GM11168 (cell line): ENCODE data around the gene PRDM5.

Experiments
- in situ Hi-C: fragments of 300-500 bp; cut with MboI; formaldehyde crosslinking; loops from one replicate; pipeline ENCODE4 v1.12.0; 2022; ENCODE audit warnings: low sequenced_read_pairs; ENCODE audit not compliant: unreplicated experiment

Gene PRDM5

DNA sequence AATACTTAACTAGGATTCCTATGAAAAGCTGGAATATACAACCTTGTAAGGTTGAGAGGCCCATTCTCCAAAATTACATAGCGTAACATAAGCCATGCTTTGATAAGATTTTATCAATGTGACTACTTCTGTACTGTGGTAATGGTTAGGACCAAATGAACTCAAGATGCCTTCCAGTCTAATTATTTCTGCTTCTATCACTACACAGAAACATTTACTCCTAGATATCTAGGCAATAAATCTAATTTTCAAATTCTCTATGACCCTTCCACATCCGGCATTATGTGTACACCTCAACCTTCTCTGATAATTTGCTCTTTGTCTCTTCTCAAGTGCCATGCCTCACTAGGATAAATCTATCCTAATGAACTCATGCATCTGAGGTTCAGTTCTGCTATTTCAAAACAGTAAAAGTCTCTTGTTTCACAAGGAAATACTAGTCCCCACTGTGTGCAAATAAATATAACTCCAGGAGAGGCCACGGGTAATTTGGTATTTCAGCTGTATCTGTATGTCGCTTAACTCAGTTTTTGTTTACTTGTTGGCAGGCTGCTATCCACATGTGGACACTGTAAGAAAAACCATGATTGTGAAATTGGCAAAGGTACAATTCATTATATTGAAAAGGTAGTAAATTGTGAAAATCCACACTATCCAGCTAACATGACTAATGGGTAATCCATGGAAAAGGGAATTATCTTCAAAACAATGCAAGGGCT is 93.3 kb downstream of the PRDM5 start:
- in situ Hi-C loops = no loop called here

DNA sequence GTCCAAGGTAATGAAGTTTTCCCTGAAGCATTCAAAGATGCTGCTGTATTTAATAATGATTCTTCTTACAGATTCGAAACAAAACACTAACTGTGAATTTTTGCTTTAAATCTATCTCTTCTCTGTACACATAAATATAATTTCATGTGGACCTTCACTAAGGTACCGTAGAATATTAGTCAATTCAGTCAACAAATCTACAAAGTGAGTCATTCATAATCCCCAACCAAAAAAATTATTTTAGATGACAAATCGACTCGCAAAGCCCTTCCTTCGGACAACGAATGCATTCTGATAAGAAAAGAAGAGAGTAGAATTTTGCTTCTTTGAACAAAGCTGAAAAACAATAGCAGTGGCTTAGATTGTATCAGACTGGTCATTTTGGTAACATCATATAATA is 95.7 kb downstream of the PRDM5 start:
- in situ Hi-C loops = no loop called here

DNA sequence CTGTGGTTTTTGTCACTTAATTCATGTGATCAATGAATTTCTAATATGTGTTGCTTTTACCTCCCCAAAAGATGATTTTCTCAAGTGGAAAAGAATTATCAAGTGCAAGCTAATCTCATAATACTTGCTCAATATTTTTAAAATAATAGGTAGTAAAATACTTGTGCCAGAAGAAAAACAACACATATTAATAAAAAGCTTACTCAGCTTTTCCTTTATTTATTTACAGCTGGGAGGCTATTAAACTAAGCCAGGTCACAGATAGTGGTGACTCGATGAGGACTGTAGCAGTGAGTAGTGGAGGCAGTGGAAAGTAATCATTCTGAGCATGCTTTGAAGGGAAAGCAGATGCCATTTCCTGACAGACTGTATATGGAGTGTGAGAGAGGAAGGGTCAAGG is 96.1 kb downstream of the PRDM5 start:
- in situ Hi-C loops = no loop called here

DNA sequence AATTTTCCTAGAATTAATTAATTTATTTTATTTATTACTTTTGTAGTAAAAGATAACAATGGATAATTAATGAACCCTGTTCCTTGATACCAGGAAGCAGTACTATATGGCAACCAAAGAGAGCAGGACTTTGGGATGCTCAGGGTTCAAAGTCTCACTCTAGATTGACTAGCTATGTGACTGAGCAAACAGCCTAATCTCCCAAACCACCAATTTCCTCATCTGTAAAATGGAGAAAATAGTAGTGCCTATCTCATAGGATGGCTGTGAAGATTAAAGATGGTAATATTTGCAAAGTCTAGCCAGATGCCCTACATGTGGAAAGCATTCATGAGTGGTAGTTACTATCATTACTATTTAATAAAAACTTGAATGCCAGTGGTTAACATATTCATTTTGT is 97.6 kb downstream of the PRDM5 start:
- in situ Hi-C loops = no loop called here

DNA sequence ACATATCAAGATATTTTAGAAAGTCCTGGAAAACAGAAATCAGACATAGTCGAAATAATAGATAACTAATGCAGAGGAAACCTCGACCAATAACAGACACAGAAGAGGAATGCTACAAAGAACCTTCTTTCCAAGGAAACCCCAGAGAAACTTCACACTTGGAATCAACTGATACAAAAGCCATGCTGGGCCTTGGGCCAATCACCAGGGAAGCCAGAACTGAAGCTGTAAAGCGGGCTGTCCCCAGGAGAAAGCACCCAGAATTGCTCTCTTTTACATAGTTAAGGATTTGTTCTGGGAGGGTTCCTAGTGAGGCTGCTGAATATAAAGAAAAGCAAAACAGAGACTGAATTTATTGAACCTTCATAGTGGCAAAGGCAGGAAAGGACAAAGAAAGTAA is 100.5 kb downstream of the PRDM5 start:
- in situ Hi-C loops = no loop called here

DNA sequence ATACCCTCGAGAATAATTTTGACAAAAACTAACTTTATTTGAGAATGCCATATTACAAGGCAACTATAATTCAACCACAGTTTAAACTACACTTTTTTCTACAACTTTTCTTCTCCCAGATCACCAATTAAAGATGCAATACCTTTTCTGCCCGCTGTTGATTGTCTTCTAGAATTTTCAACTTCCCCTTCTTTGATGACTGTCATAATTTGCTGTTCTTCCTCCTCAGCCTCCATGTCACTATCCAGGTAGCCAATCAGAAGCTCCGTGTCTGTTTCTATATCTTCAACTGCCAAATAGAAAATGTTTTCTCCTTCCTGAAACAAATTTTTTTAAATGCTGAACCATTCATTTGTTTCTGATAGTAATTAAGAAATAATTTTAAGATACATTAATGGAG is 101.5 kb downstream of the PRDM5 start:
- in situ Hi-C loops = no loop called here

DNA sequence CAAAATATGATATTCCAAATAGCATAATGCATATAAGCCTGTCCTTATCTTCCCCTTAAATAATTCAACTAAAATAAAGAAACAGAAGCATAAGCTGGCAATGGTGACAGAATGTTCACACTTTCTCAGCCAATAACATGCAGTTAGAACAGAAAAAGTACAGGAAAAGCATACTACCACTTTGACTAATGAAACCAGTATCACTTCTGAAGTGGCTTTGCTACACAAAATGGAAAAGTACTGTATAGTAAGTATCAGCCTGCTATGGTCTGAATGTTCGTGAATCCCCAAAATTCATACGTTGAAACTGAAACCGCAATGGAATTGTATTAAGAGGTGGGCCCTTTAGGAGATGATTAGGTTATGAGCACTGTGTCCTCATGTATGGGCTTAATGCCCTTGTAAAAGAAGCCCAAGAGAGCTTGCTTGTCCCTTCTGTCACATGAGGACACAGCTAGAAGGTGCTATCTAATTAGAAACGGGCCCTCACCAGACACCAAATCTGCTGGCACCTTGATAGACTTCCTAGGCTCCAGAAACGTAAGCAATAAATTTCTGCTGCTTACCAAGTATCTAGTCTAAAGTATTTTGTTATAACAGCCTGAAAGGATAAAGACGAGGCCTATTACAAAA is 102.6 kb downstream of the PRDM5 start:
- in situ Hi-C loops = no loop called here

DNA sequence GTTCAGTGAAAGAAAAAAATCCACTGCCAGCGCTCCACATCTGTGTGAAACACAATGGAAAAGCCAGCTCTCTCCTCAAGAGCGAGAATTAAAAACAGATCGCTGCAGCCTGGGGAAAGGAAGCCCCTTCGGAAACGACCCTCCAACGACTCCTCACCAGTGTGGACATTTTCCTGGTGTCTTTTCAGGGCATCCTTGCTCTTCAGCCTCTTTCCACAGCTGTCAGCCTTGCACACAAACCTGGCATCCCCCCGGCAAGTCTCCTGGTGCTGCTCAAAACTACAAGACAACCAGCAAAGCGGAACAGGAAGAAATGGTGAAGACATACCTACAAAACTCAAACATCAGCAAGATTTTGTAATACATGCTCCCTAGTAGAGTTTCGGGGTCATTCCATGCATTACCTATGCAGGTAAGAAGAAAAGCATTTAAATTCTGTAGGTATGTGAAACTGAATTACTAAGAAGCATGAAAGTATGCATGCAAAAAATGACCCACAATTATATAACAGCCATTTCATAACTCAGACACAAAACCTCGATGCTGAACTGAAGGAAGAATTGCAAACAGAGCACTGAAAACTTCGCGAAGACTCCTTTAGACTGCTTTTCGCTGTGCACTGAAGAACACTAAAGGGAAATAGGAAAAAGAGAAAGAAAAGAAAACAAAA is 106.1 kb downstream of the PRDM5 start:
- in situ Hi-C loops = no loop called here

DNA sequence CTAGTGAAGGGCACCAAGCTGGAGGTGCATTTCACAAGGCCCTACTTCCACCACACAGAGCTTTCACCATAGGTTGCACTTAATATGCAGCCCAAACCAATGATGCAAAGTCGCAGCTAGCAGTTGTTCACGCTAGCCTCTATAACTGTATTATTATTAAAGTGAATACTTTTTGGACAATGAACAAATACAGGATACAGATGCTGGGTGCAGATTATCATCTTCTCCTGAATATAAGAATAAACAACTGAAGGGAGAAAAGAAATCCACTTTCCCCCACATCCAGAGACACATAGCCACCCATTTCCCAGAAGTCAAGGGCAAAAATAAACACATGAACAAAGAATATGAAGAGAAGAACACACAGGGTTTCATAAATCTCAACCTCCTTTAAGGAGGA is 107.2 kb downstream of the PRDM5 start:
- in situ Hi-C loops = no loop called here

DNA sequence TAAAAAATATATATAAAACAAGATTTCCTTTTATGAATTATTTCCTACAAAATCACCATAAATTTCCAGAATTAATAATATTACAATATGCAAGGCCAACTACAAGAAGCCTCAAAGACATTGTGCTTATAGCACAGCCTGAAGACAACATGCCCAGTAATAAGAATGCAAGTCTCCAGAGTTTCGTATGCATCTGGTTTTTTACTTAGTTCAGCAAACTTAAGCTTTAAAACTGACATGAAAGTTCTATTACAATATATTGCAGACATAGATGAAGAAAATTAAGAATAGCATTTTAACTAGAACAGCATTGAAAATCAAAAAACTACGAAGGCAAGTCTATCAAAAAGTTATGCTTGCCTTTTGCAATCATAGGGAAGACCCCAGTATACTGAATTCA is 107.6 kb downstream of the PRDM5 start:
- in situ Hi-C loops = no loop called here

DNA sequence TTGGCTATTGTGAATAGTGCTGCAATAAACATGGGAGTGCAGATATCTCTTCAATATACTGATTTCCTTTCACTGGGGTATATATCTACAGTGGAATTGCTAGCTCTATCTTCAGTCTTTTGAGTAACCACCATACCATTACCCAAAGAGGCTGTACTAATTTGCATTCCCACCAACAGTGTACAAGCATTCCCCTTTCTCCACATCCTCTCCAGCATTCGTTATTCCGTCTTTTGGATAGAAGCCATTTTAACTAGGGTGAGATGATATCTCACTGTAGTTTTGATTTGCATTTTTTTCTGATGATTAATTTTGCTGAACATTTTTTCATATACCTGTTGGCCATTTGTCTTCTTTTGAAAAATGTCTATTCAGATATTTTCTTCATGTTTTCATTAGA is 110.3 kb downstream of the PRDM5 start:
- in situ Hi-C loops = no loop called here

DNA sequence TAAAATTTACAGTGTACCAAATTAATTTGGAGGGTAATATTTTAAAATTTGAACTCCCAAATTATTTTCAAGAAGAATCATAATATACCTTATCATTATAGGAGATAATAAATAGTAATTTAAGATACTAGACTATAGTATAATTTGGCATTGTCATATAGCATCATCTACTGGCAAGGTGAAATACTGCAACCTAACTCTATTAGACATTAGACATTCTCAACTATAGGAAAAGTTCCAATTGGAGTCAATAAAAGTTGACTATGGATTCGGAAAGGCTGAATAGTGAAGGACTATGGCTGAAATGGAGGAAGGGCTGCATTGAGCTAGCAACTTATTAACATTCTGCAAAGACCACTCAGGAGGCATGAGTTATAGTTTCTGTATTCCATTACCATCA is 113.0 kb downstream of the PRDM5 start:
- in situ Hi-C loops = no loop called here

DNA sequence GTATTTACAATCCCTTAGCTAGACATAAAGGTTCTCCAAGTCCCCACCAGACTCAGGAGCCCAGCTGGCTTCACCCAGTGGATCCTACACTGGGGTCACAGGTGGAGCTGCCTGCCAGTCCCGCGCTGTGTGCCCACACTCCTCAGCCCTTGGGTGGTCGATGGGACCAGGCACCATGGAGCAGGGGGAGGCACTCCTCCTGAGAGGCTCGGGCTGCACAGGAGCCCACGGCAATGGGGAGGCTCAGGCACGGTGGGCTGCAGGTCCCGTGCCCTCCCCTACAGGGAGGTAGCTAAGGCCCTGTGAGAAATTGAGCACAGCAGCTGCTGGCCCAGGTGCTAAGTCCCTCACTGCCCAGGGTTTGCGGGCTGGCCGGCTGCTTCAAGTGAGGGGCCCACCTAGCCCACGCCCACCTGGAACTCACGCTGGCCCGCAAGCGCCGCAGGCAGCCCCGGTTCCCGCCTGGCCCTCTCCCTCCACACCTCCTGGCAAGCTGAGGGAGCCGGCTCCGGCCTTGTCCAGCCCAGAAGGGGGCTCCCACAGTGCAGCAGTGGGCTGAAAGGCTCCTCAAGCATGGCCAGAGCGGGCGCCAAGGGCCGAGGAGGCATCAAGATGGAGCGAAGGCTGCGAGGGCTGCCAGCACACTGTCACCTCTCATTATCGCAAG is 113.9 kb downstream of the PRDM5 start:
- in situ Hi-C loops = no loop called here

DNA sequence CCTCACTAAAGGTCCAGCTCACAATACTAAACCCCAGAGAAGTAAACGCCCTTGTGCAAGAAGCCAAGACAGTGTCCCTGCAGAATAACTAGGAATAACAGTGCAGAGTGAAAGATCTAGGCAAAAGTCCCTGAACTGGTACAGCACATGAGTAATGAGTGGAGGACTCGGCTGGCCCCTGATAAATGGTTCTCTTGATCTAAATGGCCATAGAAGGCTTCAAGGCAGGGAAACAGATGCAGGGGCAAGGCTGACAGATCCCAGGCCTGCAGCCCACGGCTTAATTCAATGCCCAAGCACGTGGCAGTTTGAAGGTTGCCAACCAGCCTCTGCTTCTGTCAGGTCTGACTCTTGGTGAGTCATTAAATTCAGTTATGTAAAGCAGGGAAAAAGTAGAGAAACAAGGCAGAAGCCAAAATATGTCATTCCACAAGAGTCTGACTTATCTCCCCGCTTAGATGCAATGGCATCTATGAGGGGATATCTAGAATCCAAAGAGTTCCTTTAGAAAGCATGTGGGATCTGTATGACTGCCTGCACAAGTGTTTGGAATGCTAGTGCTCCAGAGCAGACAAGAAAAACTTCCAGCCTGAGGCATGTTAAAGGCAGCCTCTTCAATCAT is 121.3 kb downstream of the PRDM5 start:
- in situ Hi-C loops = loop anchor here (5.0 kb wide), 1 partner anchor 74 kb away; no protein-coding TSS in a partner anchor

DNA sequence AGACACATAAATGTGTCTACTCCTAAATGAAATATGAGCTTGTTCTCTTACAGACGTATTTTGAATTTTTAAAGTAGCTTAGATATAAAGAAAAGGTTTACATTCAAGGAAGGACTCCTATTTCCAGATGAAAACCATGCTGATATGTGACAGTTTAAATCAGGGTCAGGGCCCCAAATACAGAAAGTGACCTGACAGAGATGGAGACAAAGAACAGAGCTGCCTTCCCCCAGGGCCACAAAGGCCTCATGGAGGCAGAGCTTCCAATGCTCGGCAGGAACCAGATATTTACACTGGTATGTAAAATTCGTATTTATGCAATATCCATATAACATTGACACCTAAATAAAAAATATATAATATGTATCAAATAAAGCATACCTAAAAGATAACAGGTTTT is 124.0 kb downstream of the PRDM5 start:
- in situ Hi-C loops = no loop called here

DNA sequence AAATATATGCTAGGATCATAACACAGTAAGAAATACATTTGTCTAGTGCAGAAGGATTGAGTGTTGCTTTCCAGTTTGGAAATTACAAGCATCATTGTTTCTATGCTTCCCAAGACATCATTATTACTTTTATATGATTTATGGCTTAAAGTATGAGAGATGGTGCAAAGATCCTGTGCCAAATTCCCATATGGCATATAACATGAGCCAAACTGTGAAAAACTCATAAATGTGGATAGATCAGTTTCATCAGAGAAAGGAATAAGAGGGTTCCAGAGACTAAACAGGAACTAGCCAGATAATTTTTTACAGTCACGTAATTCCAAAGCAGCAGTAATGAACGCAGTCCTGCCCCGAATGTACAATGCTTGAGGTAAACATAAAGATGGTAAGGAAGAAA is 126.3 kb downstream of the PRDM5 start:
- in situ Hi-C loops = no loop called here

DNA sequence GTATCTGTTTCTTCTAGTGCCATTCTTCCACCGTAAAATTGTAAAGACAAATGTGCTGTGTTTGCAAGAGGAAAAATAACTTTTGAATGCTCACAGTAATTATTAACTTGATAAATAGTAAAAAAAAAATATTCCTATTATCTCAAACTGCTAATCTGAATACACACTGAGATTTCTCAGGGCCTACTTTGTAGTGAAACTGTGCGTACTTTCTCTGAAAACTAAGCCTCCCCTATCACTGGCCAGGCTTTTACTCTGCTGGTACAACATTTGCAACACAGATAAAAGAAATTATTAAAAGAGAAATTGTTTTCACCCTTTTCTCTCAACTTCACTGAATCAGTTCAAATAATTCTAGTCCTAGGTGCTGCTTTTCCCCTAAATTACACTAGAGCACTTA is 137.3 kb downstream of the PRDM5 start:
- in situ Hi-C loops = no loop called here

DNA sequence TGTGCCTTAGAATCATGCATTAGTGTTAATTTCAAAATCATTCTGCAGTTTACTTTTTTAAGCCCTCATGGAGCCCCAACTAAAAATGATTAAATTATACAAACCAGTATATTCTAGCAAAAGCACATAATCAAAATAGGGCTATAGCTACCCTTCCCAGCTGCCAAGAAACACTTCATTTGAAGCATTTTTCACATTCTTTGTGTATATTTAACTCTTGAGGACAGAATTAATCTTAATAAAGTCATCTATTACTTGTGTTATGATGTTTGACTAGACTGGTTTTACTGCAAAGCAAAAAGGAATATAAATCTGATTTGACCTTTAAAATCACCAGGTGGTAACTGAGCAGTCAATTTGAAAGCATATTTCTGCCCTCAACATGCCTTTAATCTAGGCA is 145.1 kb downstream of the PRDM5 start:
- in situ Hi-C loops = no loop called here

DNA sequence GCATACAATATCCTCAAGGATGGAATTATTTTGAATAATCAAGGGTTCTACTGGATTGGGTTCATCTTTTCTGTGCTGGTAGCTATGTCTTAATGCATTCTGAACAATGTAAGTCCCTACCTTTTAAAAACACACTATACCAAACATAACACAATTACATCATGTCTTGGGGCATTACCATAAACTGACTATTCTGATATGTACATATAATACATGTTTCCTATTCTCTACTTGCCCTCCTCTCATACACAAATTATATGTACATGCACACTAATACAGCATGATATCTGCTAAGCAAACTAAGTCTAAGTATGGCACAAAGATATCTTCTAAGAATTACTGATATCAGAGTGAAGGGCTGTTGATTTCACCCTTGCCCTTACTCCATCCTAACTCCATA is 147.1 kb downstream of the PRDM5 start:
- in situ Hi-C loops = no loop called here

DNA sequence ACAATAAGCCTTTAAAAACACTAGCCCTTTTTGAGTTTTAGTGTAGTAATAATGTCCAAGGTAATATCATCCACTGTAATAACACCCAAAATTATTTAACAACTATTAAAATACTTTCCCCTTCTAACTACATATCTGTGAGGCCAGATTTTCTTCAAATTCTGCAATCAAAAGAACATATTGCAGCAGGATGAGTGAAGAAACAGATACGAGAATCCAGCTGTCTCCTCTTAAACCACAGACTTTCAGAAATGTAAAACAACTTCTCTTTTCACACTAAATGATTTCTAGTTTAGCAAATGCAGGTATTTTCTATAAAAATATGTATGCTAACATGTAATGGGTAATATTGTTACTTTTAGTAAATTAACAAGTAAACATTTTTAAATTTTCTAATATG is 148.9 kb downstream of the PRDM5 start:
- in situ Hi-C loops = no loop called here

DNA sequence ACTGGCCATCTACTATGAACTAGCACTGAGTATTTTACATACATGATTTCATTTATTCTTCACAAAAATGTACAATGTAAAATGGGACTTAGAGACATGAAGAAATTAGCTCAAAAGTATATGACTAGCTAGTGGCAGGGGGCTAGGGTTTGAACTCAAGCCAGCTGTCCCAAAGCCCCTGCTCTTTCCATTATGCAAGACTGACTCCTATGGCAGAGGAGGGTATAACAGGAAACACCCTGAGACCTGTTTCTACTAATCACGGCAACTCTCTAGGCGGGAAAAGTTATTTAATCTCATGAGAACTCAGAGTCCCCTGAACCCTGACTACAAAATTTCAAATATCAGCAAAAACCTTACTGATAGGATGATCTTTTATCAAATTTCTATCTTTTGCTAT is 150.6 kb downstream of the PRDM5 start:
- in situ Hi-C loops = no loop called here
